Esophagus squamous epithelium (tissue), 4 donors: ENCODE measurements around the gene TNK1.

Experiments used
- CTCF ChIP-seq, 6 experiments: fragments of 450-650 bp in 4 of 6; fragments of 200-600 bp in 2 of 6; sonication (generic) in 2 of 6; IDR thresholded peaks; one replicate each; pipeline ENCODE4 v1.5.1; 2016 to 2019; ENCODE audit warnings: antibody characterized with exemption in 6 of 6, mild to moderate bottlenecking in 4 of 6, moderate library complexity in 4 of 6
- POLR2A ChIP-seq, 4 donors: fragments of 450-650 bp; IDR thresholded peaks; one replicate each; pipeline ENCODE4 v1.6.1; 2017; ENCODE audit warnings: antibody characterized with exemption in 4 of 4, mild to moderate bottlenecking in 4 of 4, moderate library complexity in 3 of 4

GRCh38 chr17:7356072-7356549 lies 24.8 kb upstream of the TNK1 start:
- TF ChIP-seq CTCF (IDR thresholded peaks at IDR 0.05) = peak; percentile 85 to 96 (median 90)
- TF ChIP-seq POLR2A (IDR thresholded peaks at IDR 0.05) = no peak
